Activated naive CD4-positive, alpha-beta T cell treated with anti-CD3 and anti-CD28 coated beads, Interleukin-2, amount 50 U/mL, for 72 hours (primary cell): ENCODE data around the gene PITPNM1. TPM values are rescaled to one million over a fixed set of nuclear protein-coding genes. Genes with fewer than 3 reads are reported as not detected.
"Not testable (repeated sequence)": the region's sequence is repeated elsewhere in the genome, so short reads cannot be mapped to it uniquely, and the experiment has no call there.

Source experiments
- ATAC-seq, 2 donors: fragments of 150-1000 bp; cut with Tn5 transposase; 2 replicates each; pipeline ENCODE4 v1.10.0; 2021; ENCODE audit warnings: mild to moderate bottlenecking in 2 of 2, moderate library complexity in 2 of 2
- DNase-seq, 2 donors: peaks; one replicate each; pipeline ENCODE4 v3.0.0; 2021 to 2022; ENCODE audit warnings: low spot score in 2 of 2
- H3K27ac Mint-ChIP-seq, 2 donors: one replicate each; pipeline ENCODE4 v1.8.0; 2022; ENCODE audit warnings: mild to moderate bottlenecking in 2 of 2, mixed read lengths in 2 of 2
- H3K36me3 Mint-ChIP-seq, 2 donors: one replicate each; pipeline ENCODE4 v1.8.0; 2022; ENCODE audit warnings: mixed read lengths in 2 of 2
- H3K9me3 Mint-ChIP-seq, 2 donors: one replicate each; pipeline ENCODE4 v1.8.0; 2022; ENCODE audit warnings: mixed read lengths in 2 of 2
- total RNA-seq, 2 donors: library from RNA; stranded (reverse); gene quantifications; one replicate each; pipeline ENCODE4 v1.2.3, GENCODE V29; 2022

PITPNM1 gene
- total RNA-seq, 2 donors from 2014 or later = 102 to 122 TPM

GRCh38 chr11:67532889-67533288, 27.7 kb upstream of the PITPNM1 start:
- Mint-ChIP-seq H3K27ac (no peak overlapping the region), H3K36me3 (peaks cover 10 to 13% of the 10 kb centered on the region in 2 donors), H3K9me3 (peaks cover 15 to 17% of the 10 kb centered on the region in 2 donors)
- ATAC-seq (no peak), DNase-seq (no peak)

- no peak for DNase-seq
- Mint-ChIP-seq H3K27ac (no peak overlapping the region), H3K9me3 (peaks cover 19 to 28% of the 10 kb centered on the region in 2 donors), H3K36me3 (peaks cover 10 to 13% of the 10 kb centered on the region in 2 donors)
- ATAC-seq = no peak
Measured at GRCh38 chr11:67530282-67530592, 25.1 kb upstream of the PITPNM1 start.

GRCh38 chr11:67528376-67528775, 23.2 kb upstream of the PITPNM1 start:
- ATAC-seq (no peak), DNase-seq (no peak)
- no peak overlapping the region for H3K27ac Mint-ChIP-seq
- H3K36me3 Mint-ChIP-seq = no peaks in the 10 kb centered on the region
- peaks cover 9 to 16% of the 10 kb centered on the region in 2 donors for H3K9me3 Mint-ChIP-seq

GRCh38 chr11:67525275-67525976, 20.3 kb upstream of the PITPNM1 start:
- no peak overlapping the region for H3K27ac Mint-ChIP-seq
- H3K9me3 Mint-ChIP-seq = peaks cover 4 to 11% of the 10 kb centered on the region in 2 donors
- DNase-seq = no peak
- ATAC-seq = no peak
- no peaks in the 10 kb centered on the region for H3K36me3 Mint-ChIP-seq

GRCh38 chr11:67524480-67524808, 19.3 kb upstream of the PITPNM1 start:
- H3K36me3 Mint-ChIP-seq = no peaks in the 10 kb centered on the region
- H3K27ac Mint-ChIP-seq = no peak overlapping the region
- no peak for DNase-seq
- peaks cover 4 to 11% of the 10 kb centered on the region in 2 donors for H3K9me3 Mint-ChIP-seq
- ATAC-seq = no peak

- Mint-ChIP-seq H3K27ac (no peak overlapping the region), H3K36me3 (no peaks in the 10 kb centered on the region), H3K9me3 (peaks cover 4 to 11% of the 10 kb centered on the region in 2 donors)
- no peak for ATAC-seq
- DNase-seq = no peak
Measured at GRCh38 chr11:67523556-67524479, 18.7 kb upstream of the PITPNM1 start.

GRCh38 chr11:67522844-67523555, 17.8 kb upstream of the PITPNM1 start, which contains the start of gene CABP2:
TSS of gene CABP2 (minus strand) at chr11:67523446. CDS start at chr11:67523326, 120 bp downstream.
- ATAC-seq (no peak), DNase-seq (no peak)
- Mint-ChIP-seq H3K27ac (no peak within 1 kb of the TSS), H3K36me3 (no peaks in the 10 kb centered on the region), H3K9me3 (peaks cover 4 to 11% of the 10 kb centered on the region in 2 donors)

- no peak overlapping the region for H3K27ac Mint-ChIP-seq
- H3K9me3 Mint-ChIP-seq = peaks cover under 1 to 7% of the 10 kb centered on the region in 2 donors
- ATAC-seq = no peak
- no peaks in the 10 kb centered on the region for H3K36me3 Mint-ChIP-seq
- no peak for DNase-seq
Measured at GRCh38 chr11:67522338-67522737, 17.2 kb upstream of the PITPNM1 start.

GRCh38 chr11:67521924-67522323, 16.8 kb upstream of the PITPNM1 start:
- no peaks in the 10 kb centered on the region for H3K36me3 Mint-ChIP-seq
- DNase-seq = no peak
- H3K9me3 Mint-ChIP-seq = peaks cover 0 to 3% of the 10 kb centered on the region in 2 donors
- no peak for ATAC-seq
- H3K27ac Mint-ChIP-seq = no peak overlapping the region

- H3K36me3 Mint-ChIP-seq = no peaks in the 10 kb centered on the region
- H3K9me3 Mint-ChIP-seq = no peaks in the 10 kb centered on the region
- no peak for DNase-seq
- no peak for ATAC-seq
- H3K27ac Mint-ChIP-seq = no peak overlapping the region
Measured at GRCh38 chr11:67520856-67521824, 16.0 kb upstream of the PITPNM1 start.

- DNase-seq (no peak), ATAC-seq (no peak)
- no peak overlapping the region for H3K27ac Mint-ChIP-seq
- H3K9me3 Mint-ChIP-seq = no peaks in the 10 kb centered on the region
- no peaks in the 10 kb centered on the region for H3K36me3 Mint-ChIP-seq
Measured at GRCh38 chr11:67519726-67520125, 14.6 kb upstream of the PITPNM1 start.

GRCh38 chr11:67517784-67518552, 12.8 kb upstream of the PITPNM1 start:
- H3K27ac Mint-ChIP-seq = peak overlapping the region in 1 of 2 donors; percentile 44
- ATAC-seq (no peak), DNase-seq (no peak)
- no peaks in the 10 kb centered on the region for H3K9me3 Mint-ChIP-seq
- no peaks in the 10 kb centered on the region for H3K36me3 Mint-ChIP-seq

GRCh38 chr11:67516806-67517205, 11.6 kb upstream of the PITPNM1 start:
- Mint-ChIP-seq H3K27ac (no peak overlapping the region), H3K36me3 (no peaks in the 10 kb centered on the region), H3K9me3 (no peaks in the 10 kb centered on the region)
- DNase-seq (no peak), ATAC-seq (no peak)

- no peaks in the 10 kb centered on the region for H3K36me3 Mint-ChIP-seq
- ATAC-seq (no peak), DNase-seq (no peak)
- H3K27ac Mint-ChIP-seq = no peak overlapping the region
- no peaks in the 10 kb centered on the region for H3K9me3 Mint-ChIP-seq
Measured at GRCh38 chr11:67514116-67514515, 9.0 kb upstream of the PITPNM1 start.

- not testable (repeated sequence) for ATAC-seq, H3K27ac Mint-ChIP-seq, H3K36me3 Mint-ChIP-seq, DNase-seq, H3K9me3 Mint-ChIP-seq
Measured at GRCh38 chr11:67511558-67511957, 6.4 kb upstream of the PITPNM1 start.

GRCh38 chr11:67510023-67510345, 4.8 kb upstream of the PITPNM1 start:
- Mint-ChIP-seq H3K27ac (no peak overlapping the region), H3K36me3 (peaks cover 8 to 10% of the 10 kb centered on the region in 2 donors), H3K9me3 (no peaks in the 10 kb centered on the region)
- DNase-seq (no peak), ATAC-seq (no peak)
